H9 (cell line): Measurements from ENCODE around the gene CPE. TPM values are rescaled to one million over a fixed set of nuclear protein-coding genes. Genes with fewer than 3 reads are reported as not detected.

Source experiments
- DNase-seq: peaks from one replicate; pipeline ENCODE4 v3.0.0-alpha.2; 2017
- H2AFZ ChIP-seq: one replicate; pipeline ENCODE4 v1.6.1; 2013; ENCODE audit warnings: mild to moderate bottlenecking, low read length, control low read depth, moderate library complexity
- H2AK5ac ChIP-seq: 2 replicates; pipeline ENCODE4 v1.6.1; 2013; ENCODE audit warnings: low read length, control low read depth, mixed read lengths; ENCODE audit not compliant: insufficient read length
- H2BK120ac ChIP-seq: one replicate; pipeline ENCODE4 v1.6.1; 2013; ENCODE audit warnings: low read depth, mild to moderate bottlenecking, low read length, control low read depth, inconsistent platforms; ENCODE audit not compliant: poor library complexity, severe bottlenecking
- H2BK12ac ChIP-seq: 2 replicates; pipeline ENCODE4 v1.6.1; 2013; ENCODE audit warnings: low read length, control low read depth, mixed read lengths, low read depth; ENCODE audit not compliant: insufficient read length
- H2BK15ac ChIP-seq: 2 replicates; pipeline ENCODE4 v1.6.1; 2013; ENCODE audit warnings: low read depth, low read length, control low read depth
- H2BK20ac ChIP-seq: one replicate; pipeline ENCODE4 v1.6.1; 2013; ENCODE audit warnings: low read depth, mild to moderate bottlenecking, low read length, control low read depth, inconsistent platforms; ENCODE audit not compliant: poor library complexity, severe bottlenecking
- H2BK5ac ChIP-seq: 2 replicates; pipeline ENCODE4 v1.6.1; 2013; ENCODE audit warnings: low read length, control low read depth, mixed read lengths; ENCODE audit not compliant: insufficient read length
- H3K14ac ChIP-seq: 2 replicates; pipeline ENCODE4 v1.6.1; 2013; ENCODE audit warnings: low read length, control low read depth; ENCODE audit not compliant: insufficient read depth
- H3K18ac ChIP-seq: 2 replicates; pipeline ENCODE4 v1.6.1; 2013; ENCODE audit warnings: low read depth, mild to moderate bottlenecking, mixed read lengths, low read length, control low read depth; ENCODE audit not compliant: insufficient read length
- H3K23ac ChIP-seq: 2 replicates; pipeline ENCODE4 v1.6.1; 2013; ENCODE audit warnings: low read length, control low read depth, mixed read lengths, low read depth; ENCODE audit not compliant: insufficient read length
- H3K23me2 ChIP-seq: 2 replicates; pipeline ENCODE4 v1.6.1; 2013; ENCODE audit warnings: low read depth, mild to moderate bottlenecking, mixed read lengths, low read length, control low read depth; ENCODE audit not compliant: insufficient read length, poor library complexity, severe bottlenecking
- H3K27ac ChIP-seq: 2 replicates; pipeline ENCODE4 v1.5.1; 2013; ENCODE audit warnings: low read length, control low read depth, mixed read lengths, low read depth; ENCODE audit not compliant: insufficient read length
- H3K27me3 ChIP-seq: 2 replicates; pipeline ENCODE4 v1.6.1; 2013; ENCODE audit warnings: low read length, control low read depth, inconsistent platforms; ENCODE audit not compliant: insufficient read depth
- H3K4ac ChIP-seq: 2 replicates; pipeline ENCODE4 v1.6.1; 2013; ENCODE audit warnings: low read depth, mild to moderate bottlenecking, control low read depth, inconsistent platforms, low read length, moderate library complexity
- H3K4me1 ChIP-seq: 2 replicates; pipeline ENCODE4 v1.6.1; 2013; ENCODE audit warnings: low read length, control low read depth, inconsistent platforms; ENCODE audit not compliant: insufficient read depth
- H3K4me2 ChIP-seq: 2 replicates; pipeline ENCODE4 v1.6.1; 2013; ENCODE audit warnings: low read length, control low read depth, mixed read lengths; ENCODE audit not compliant: insufficient read length, insufficient read depth
- H3K56ac ChIP-seq: 2 replicates; pipeline ENCODE4 v1.6.1; 2013; ENCODE audit warnings: low read depth, mild to moderate bottlenecking, mixed read lengths, low read length, control low read depth; ENCODE audit not compliant: insufficient read length
- H3K79me1 ChIP-seq: 2 replicates; pipeline ENCODE4 v1.6.1; 2013; ENCODE audit warnings: low read depth, mild to moderate bottlenecking, moderate library complexity, low read length, control low read depth, inconsistent platforms; ENCODE audit not compliant: insufficient read depth, poor library complexity, severe bottlenecking
- H3K79me2 ChIP-seq: 2 replicates; pipeline ENCODE4 v1.6.1; 2013; ENCODE audit warnings: low read length, control low read depth, inconsistent platforms; ENCODE audit not compliant: insufficient read depth
- H3K9ac ChIP-seq: 2 replicates; pipeline ENCODE4 v1.6.1; 2013; ENCODE audit warnings: low read length, control low read depth, mixed read lengths; ENCODE audit not compliant: insufficient read length; ENCODE audit errors: extremely low read depth
- H3K9me3 ChIP-seq: one replicate; pipeline ENCODE4 v1.6.1; 2013; ENCODE audit warnings: low read depth, low read length, inconsistent platforms; ENCODE audit not compliant: control insufficient read depth
- H3T11ph ChIP-seq: one replicate; pipeline ENCODE4 v1.6.1; 2013; ENCODE audit warnings: mild to moderate bottlenecking, low read length, control low read depth, inconsistent platforms
- H4K20me1 ChIP-seq: one replicate; pipeline ENCODE4 v1.6.1; 2013; ENCODE audit not compliant: control insufficient read depth, insufficient read length, insufficient read depth
- H4K5ac ChIP-seq: 2 replicates; pipeline ENCODE4 v1.6.1; 2013; ENCODE audit warnings: low read depth, mild to moderate bottlenecking, mixed read lengths, low read length, control low read depth; ENCODE audit not compliant: insufficient read length
- H4K8ac ChIP-seq: replicated peaks from 2 replicates; pipeline ENCODE4 v1.6.1; 2013; ENCODE audit warnings: low read length, control low read depth, mixed read lengths, low read depth; ENCODE audit not compliant: insufficient read length
- H4K91ac ChIP-seq: 2 replicates; pipeline ENCODE4 v1.6.1; 2013; ENCODE audit warnings: low read depth, mild to moderate bottlenecking, moderate library complexity, mixed read lengths, low read length, control low read depth; ENCODE audit not compliant: insufficient read length
- H3K27ac Mint-ChIP-seq, 3 experiments: 2 replicates in 2 of 3; 3 replicates in 1 of 3; pipeline ENCODE4 v1.8.0; 2020 to 2021; ENCODE audit warnings: mixed read lengths in 3 of 3, mild to moderate bottlenecking in 1 of 3, moderate library complexity in 1 of 3
- H3K27me3 Mint-ChIP-seq: 2 replicates; pipeline ENCODE4 v1.8.0; 2021; ENCODE audit warnings: low read depth, mild to moderate bottlenecking, moderate library complexity, mixed read lengths
- H3K36me3 Mint-ChIP-seq, 3 experiments: 2 replicates in 2 of 3; 3 replicates in 1 of 3; pipeline ENCODE4 v1.8.0; 2020 to 2021; ENCODE audit warnings: low read depth in 3 of 3, mixed read lengths in 3 of 3; ENCODE audit not compliant: insufficient read depth in 1 of 3
- H3K4me1 Mint-ChIP-seq, 2 experiments: 2 replicates each; pipeline ENCODE4 v1.8.0; 2020; ENCODE audit warnings: mixed read lengths in 2 of 2
- H3K4me3 Mint-ChIP-seq, 2 experiments: 2 replicates in 1 of 2; 3 replicates in 1 of 2; pipeline ENCODE4 v1.8.0; 2020 to 2021; ENCODE audit warnings: mild to moderate bottlenecking in 2 of 2, mixed read lengths in 2 of 2, moderate library complexity in 1 of 2
- H3K9me3 Mint-ChIP-seq, 2 experiments: 2 replicates in 1 of 2; 3 replicates in 1 of 2; pipeline ENCODE4 v1.8.0; 2020; ENCODE audit warnings: mild to moderate bottlenecking in 2 of 2, mixed read lengths in 2 of 2, moderate library complexity in 1 of 2
- CTCF ChIP-seq: fragments of 200-600 bp; sonication (generic); conservative IDR thresholded peaks from 3 replicates; pipeline ENCODE4 v1.8.0; 2021; ENCODE audit warnings: antibody characterized with exemption, mild to moderate bottlenecking
- WGBS: extraction: QIAGEN DNeasy Blood & Tissue Kit; methylation state at CpG from one replicate; pipeline ENCODE4 v1.1.7; 2013; ENCODE audit warnings: missing lambda C conversion rate, low lambda C conversion rate, mixed read lengths; ENCODE audit not compliant: insufficient read length; ENCODE audit errors: extremely low coverage; 5-methylcytosine and 5-hydroxymethylcytosine counted together
- total RNA-seq: library from RNA; stranded (reverse); gene quantifications from 2 replicates; pipeline ENCODE4 v1.2.1, GENCODE V29; 2021

The CPE gene
- total RNA-seq, 1 experiment from 2014 or later = 10.0 TPM

GRCh38 chr4:165516281-165516833, 137.5 kb downstream of the CPE start:
- Histone ChIP-seq H3K23ac (no peak overlapping the region), H4K20me1 (no peaks in the 10 kb centered on the region), H3K56ac (no peak overlapping the region), H3K9ac (no peak overlapping the region), H3K9me3 (no peaks in the 10 kb centered on the region), H2BK20ac (no peak overlapping the region), H3K79me1 (no peaks in the 10 kb centered on the region), H3K4me2 (no peak overlapping the region), H3K23me2 (no peaks in the 10 kb centered on the region), H2BK5ac (no peak overlapping the region), H4K5ac (no peak overlapping the region), H2BK120ac (no peak overlapping the region), H2BK15ac (no peak overlapping the region), H4K8ac (no peak overlapping the region), H3K27me3 (no peaks in the 10 kb centered on the region), H2BK12ac (no peak overlapping the region), H3K14ac (no peak overlapping the region), H2AFZ (no peak overlapping the region), H3T11ph (no peak overlapping the region), H3K4ac (no peak overlapping the region), H3K79me2 (no peaks in the 10 kb centered on the region), H4K91ac (no peak overlapping the region), H3K4me1 (no peaks in the 10 kb centered on the region), H3K27ac (no peak overlapping the region), H3K18ac (no peak overlapping the region), H2AK5ac (no peak overlapping the region)
- Mint-ChIP-seq H3K27me3 (no peaks in the 10 kb centered on the region), H3K4me3 (no peak overlapping the region), H3K9me3 (no peaks in the 10 kb centered on the region), H3K4me1 (no peaks in the 10 kb centered on the region), H3K27ac (no peak overlapping the region), H3K36me3 (no peaks in the 10 kb centered on the region)
- TF ChIP-seq CTCF = no peak
- no peak for DNase-seq
- no CpG with 5 or more reads among the region's 6 CpGs for WGBS
